Measurements from ENCODE around the gene BTBD9.

The BTBD9 gene

GRCh38 chr6:38587766-38588362 is 51.9 kb downstream of the BTBD9 start:
- ATAC-seq: no peak
- TF ChIP-seq ARNTL (CRISPR knock-in tag; IDR thresholded peaks at IDR 0.05; ENCODE audit: borderline replicate concordance, low read depth) (no peak), BACH2 (CRISPR knock-in tag; IDR thresholded peaks at IDR 0.05; ENCODE audit: borderline replicate concordance) (no peak), ZFP3 (CRISPR knock-in tag; IDR thresholded peaks at IDR 0.05) (no peak), ISL1 (CRISPR knock-in tag; IDR thresholded peaks at IDR 0.05) (no peak), OSR1 (CRISPR knock-in tag; IDR thresholded peaks at IDR 0.05) (no peak), ZNF565 (CRISPR knock-in tag; conservative IDR thresholded peaks at IDR 0.05; ENCODE audit: low read depth) (no peak), ZNF8 (CRISPR knock-in tag; IDR thresholded peaks at IDR 0.05) (no peak), CSRNP3 (CRISPR knock-in tag; IDR thresholded peaks at IDR 0.05) (no peak)

GRCh38 chr6:38586992-38587391 is 52.7 kb downstream of the BTBD9 start:
- no peak for ATAC-seq
- TF ChIP-seq ESRRG (CRISPR knock-in tag; IDR thresholded peaks at IDR 0.05): no peak
- TF ChIP-seq RARB (CRISPR knock-in tag; IDR thresholded peaks at IDR 0.05): no peak
- TF ChIP-seq ZFP3 (CRISPR knock-in tag; IDR thresholded peaks at IDR 0.05): no peak
- no peak for TF ChIP-seq BACH2 (CRISPR knock-in tag; IDR thresholded peaks at IDR 0.05; ENCODE audit: borderline replicate concordance)
- TF ChIP-seq CSDC2 (CRISPR knock-in tag; IDR thresholded peaks at IDR 0.05): no peak
- TF ChIP-seq TOX (CRISPR knock-in tag; IDR thresholded peaks at IDR 0.05; ENCODE audit: borderline replicate concordance): no peak
- no peak for TF ChIP-seq GLIS3 (CRISPR knock-in tag; IDR thresholded peaks at IDR 0.05)
- TF ChIP-seq CREB5 (CRISPR knock-in tag; IDR thresholded peaks at IDR 0.05; ENCODE audit: low read depth): no peak
- TF ChIP-seq PPARA (CRISPR knock-in tag; IDR thresholded peaks at IDR 0.05; ENCODE audit: borderline replicate concordance): no peak
- TF ChIP-seq ARNTL (CRISPR knock-in tag; IDR thresholded peaks at IDR 0.05; ENCODE audit: borderline replicate concordance, low read depth): no peak
- TF ChIP-seq ZC3H10 (CRISPR knock-in tag; IDR thresholded peaks at IDR 0.05): no peak
- TF ChIP-seq PATZ1 (CRISPR knock-in tag; IDR thresholded peaks at IDR 0.05; ENCODE audit: borderline replicate concordance): no peak
- TF ChIP-seq TCF4 (CRISPR knock-in tag; IDR thresholded peaks at IDR 0.05; ENCODE audit: borderline replicate concordance): no peak
- TF ChIP-seq TSHZ2 (CRISPR knock-in tag; IDR thresholded peaks at IDR 0.05): no peak
- TF ChIP-seq OSR1 (CRISPR knock-in tag; IDR thresholded peaks at IDR 0.05): no peak
- no peak for TF ChIP-seq ZNF565 (CRISPR knock-in tag; conservative IDR thresholded peaks at IDR 0.05; ENCODE audit: low read depth)
- TF ChIP-seq POU6F1 (CRISPR knock-in tag; IDR thresholded peaks at IDR 0.05; ENCODE audit: borderline replicate concordance, low read depth): no peak
- TF ChIP-seq SNAI2 (CRISPR knock-in tag; IDR thresholded peaks at IDR 0.05): no peak

GRCh38 chr6:38584731-38585130 is 55.0 kb downstream of the BTBD9 start:
- ATAC-seq: no peak
- TF ChIP-seq CSRNP3 (CRISPR knock-in tag; IDR thresholded peaks at IDR 0.05): no peak
- no peak for TF ChIP-seq RARB (CRISPR knock-in tag; IDR thresholded peaks at IDR 0.05)
- no peak for TF ChIP-seq ZFP30 (CRISPR knock-in tag; IDR thresholded peaks at IDR 0.05)
- TF ChIP-seq ZC3H10 (CRISPR knock-in tag; IDR thresholded peaks at IDR 0.05): no peak
- no peak for TF ChIP-seq TOX (CRISPR knock-in tag; IDR thresholded peaks at IDR 0.05; ENCODE audit: borderline replicate concordance)
- TF ChIP-seq OSR1 (CRISPR knock-in tag; IDR thresholded peaks at IDR 0.05): no peak
- no peak for TF ChIP-seq GLIS3 (CRISPR knock-in tag; IDR thresholded peaks at IDR 0.05)
- TF ChIP-seq ESRRG (CRISPR knock-in tag; IDR thresholded peaks at IDR 0.05): no peak
- TF ChIP-seq POU6F1 (CRISPR knock-in tag; IDR thresholded peaks at IDR 0.05; ENCODE audit: borderline replicate concordance, low read depth): no peak
- no peak for TF ChIP-seq TCF4 (CRISPR knock-in tag; IDR thresholded peaks at IDR 0.05; ENCODE audit: borderline replicate concordance)
- TF ChIP-seq CREB5 (CRISPR knock-in tag; IDR thresholded peaks at IDR 0.05; ENCODE audit: low read depth): no peak
- no peak for TF ChIP-seq ZFP3 (CRISPR knock-in tag; IDR thresholded peaks at IDR 0.05)
- TF ChIP-seq PPARA (CRISPR knock-in tag; IDR thresholded peaks at IDR 0.05; ENCODE audit: borderline replicate concordance): no peak
